Left ventricle myocardium inferior (tissue), 1 donor: ENCODE measurements around the gene ADGRG1. TPM values are rescaled to one million over a fixed set of nuclear protein-coding genes. Genes with fewer than 3 reads are reported as not detected.
A peak's percentile ranks its signal among the peaks of the same experiment; 100 is the strongest.
"Not testable (repeated sequence)": the region's sequence is repeated elsewhere in the genome, so short reads cannot be mapped to it uniquely, and the experiment has no call there.

ENCODE experiments used
- DNase-seq: peaks from one replicate; pipeline ENCODE4 v3.0.0-alpha.2; 2020
- H3K27ac ChIP-seq: fragments of 200-600 bp; replicated peaks from 2 replicates; pipeline ENCODE4 v1.8.0; 2021
- H3K27me3 ChIP-seq: fragments of 200-600 bp; 2 replicates; pipeline ENCODE4 v1.8.0; 2021; ENCODE audit warnings: low read depth
- H3K36me3 ChIP-seq: fragments of 200-600 bp; 2 replicates; pipeline ENCODE4 v1.8.0; 2021
- H3K4me1 ChIP-seq: fragments of 200-600 bp; 2 replicates; pipeline ENCODE4 v1.8.0; 2021
- H3K4me3 ChIP-seq: fragments of 200-600 bp; 2 replicates; pipeline ENCODE4 v1.8.0; 2021; ENCODE audit warnings: mild to moderate bottlenecking, moderate library complexity
- H3K9me3 ChIP-seq: fragments of 200-600 bp; replicated peaks from 2 replicates; pipeline ENCODE4 v1.8.0; 2021
- intact Hi-C: fragments of 100-400 bp; cut with micrococcal nuclease; formaldehyde crosslinking; loops from one replicate; pipeline ENCODE4 v1.11.0; 2022
- total RNA-seq: library from RNA; stranded (reverse); fragmentation: NEBNext Ultra II Directional; extraction: Animal tissue kit (Norgen Biotek cat#: 25700); gene quantifications from one replicate; pipeline ENCODE4 v1.2.1, GENCODE V29; 2021
- TF ChIP-seq, protein P1 (sequence below): fragments of 200-600 bp; IDR thresholded peaks from 2 replicates; pipeline ENCODE4 v1.8.0; 2021; ENCODE audit warnings: antibody characterized with exemption, mild to moderate bottlenecking, borderline replicate concordance
- donor health status: DM: no; HTN: yes; CAD: no; lungs with severe emphysema.

Gene ADGRG1
- total RNA-seq, 1 donor from 2014 or later: 21.3 TPM

DNA sequence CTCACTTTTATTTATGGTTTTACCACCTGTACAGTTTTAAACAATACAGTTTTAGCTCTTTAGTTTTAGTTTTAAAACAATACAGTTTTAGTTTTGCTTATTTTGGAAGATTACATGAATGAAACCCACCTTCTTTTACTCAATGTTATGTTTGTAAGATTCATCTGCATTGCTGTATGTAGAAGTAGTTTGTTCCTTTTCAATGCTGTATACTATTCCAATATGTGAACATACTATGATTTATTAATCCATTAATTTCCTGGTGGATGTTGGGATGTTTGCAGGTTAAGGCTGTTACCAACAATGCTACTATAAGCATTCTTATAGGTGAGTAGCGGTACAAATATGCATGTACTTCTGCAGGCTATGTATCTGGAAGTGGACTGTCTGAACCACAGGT lies 34.4 kb upstream of the ADGRG1 start:
- H3K9me3 ChIP-seq: peaks cover 24% of the 10 kb centered on the region
- H3K27me3 ChIP-seq: no peaks in the 10 kb centered on the region
- H3K4me3 ChIP-seq: no peak overlapping the region
- H3K36me3 ChIP-seq: no peaks in the 10 kb centered on the region
- no peak for DNase-seq
- intact Hi-C loops: loop anchor here (10.0 kb wide), 1 partner anchor 121 kb away; no protein-coding TSS in a partner anchor
- H3K27ac ChIP-seq: no peak overlapping the region
- TF ChIP-seq, protein P1, sequence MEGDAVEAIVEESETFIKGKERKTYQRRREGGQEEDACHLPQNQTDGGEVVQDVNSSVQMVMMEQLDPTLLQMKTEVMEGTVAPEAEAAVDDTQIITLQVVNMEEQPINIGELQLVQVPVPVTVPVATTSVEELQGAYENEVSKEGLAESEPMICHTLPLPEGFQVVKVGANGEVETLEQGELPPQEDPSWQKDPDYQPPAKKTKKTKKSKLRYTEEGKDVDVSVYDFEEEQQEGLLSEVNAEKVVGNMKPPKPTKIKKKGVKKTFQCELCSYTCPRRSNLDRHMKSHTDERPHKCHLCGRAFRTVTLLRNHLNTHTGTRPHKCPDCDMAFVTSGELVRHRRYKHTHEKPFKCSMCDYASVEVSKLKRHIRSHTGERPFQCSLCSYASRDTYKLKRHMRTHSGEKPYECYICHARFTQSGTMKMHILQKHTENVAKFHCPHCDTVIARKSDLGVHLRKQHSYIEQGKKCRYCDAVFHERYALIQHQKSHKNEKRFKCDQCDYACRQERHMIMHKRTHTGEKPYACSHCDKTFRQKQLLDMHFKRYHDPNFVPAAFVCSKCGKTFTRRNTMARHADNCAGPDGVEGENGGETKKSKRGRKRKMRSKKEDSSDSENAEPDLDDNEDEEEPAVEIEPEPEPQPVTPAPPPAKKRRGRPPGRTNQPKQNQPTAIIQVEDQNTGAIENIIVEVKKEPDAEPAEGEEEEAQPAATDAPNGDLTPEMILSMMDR: no peak
- peaks cover 11% of the 10 kb centered on the region for H3K4me1 ChIP-seq

DNA sequence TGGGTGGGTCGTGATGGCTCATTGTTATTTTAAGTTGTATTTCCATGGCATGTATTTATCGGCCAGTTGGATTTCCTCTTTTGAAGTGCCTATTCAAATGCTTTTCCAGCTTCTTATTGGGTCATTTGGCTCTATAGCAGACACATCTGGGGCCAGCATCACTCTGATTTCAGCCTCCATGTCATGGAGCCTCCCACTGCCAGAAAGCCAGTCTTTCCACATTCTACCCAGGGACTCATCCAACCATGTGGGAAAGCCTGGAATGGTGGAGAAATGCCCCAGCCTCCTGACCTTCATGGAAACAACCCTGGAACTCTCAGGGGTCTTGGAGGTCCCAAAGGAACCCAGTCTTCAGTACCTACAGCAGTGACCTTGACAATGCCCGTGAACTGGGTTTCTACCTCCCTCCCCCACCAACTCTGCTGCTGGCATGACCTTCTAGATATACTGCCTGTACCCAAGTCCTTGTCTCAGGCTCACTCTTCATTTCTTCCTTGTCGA lies 33.8 kb upstream of the ADGRG1 start:
- TF ChIP-seq, protein P1: no peak
- peaks cover 11% of the 10 kb centered on the region for H3K4me1 ChIP-seq
- H3K4me3 ChIP-seq: no peak overlapping the region
- no peak overlapping the region for H3K27ac ChIP-seq
- H3K27me3 ChIP-seq: no peaks in the 10 kb centered on the region
- DNase-seq: no peak
- peaks cover 24% of the 10 kb centered on the region for H3K9me3 ChIP-seq
- H3K36me3 ChIP-seq: no peaks in the 10 kb centered on the region
- intact Hi-C loops: loop anchor here (10.0 kb wide), 1 partner anchor 120 kb away; no protein-coding TSS in a partner anchor

DNA sequence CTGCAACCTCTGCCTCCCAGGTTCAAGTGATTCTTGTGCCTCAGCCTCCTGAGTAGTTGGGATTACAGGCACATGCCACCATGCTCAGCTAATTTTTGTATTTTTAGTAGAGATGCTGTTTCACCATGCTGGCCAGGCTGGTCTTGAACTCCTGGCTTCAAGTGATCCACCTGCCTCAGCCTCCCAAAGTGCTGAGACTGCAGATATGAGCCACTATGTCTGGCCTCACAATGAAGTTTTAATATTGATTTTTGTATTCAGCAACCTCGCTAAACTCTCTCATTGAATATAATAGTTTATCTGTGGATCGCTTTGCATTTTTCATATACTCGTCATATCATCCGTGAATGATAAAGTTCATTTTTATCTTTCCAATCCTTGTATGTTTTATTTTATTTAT lies 32.2 kb upstream of the ADGRG1 start:
- H3K4me1 ChIP-seq, H3K27ac ChIP-seq, DNase-seq, H3K36me3 ChIP-seq, H3K4me3 ChIP-seq, H3K27me3 ChIP-seq: not testable (repeated sequence)
- peaks cover 24% of the 10 kb centered on the region for H3K9me3 ChIP-seq
- intact Hi-C loops: loop anchor here (10.0 kb wide), 1 partner anchor 119 kb away; no protein-coding TSS in a partner anchor

DNA sequence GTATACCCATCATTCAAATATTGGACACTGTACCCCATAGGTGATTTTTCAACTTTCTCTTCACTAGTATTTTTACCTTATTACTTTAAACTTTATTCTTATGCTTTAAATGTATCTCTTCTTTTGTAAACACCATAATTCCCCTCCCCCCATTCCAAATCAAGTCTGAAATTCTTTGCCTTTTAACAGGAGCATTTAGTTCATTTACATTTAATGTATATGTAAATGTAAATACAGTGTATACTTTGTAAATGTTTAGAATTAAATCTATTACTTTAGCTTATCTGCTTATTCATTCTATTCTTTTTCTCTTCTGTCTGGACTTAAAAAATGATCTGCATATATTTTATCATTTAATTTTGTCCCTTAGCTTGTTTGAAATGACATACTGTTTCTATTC lies 30.0 kb upstream of the ADGRG1 start:
- no peaks in the 10 kb centered on the region for H3K36me3 ChIP-seq
- peaks cover 6% of the 10 kb centered on the region for H3K27me3 ChIP-seq
- TF ChIP-seq, protein P1: no peak
- peaks cover 4% of the 10 kb centered on the region for H3K4me1 ChIP-seq
- H3K27ac ChIP-seq: no peak overlapping the region
- peaks cover 24% of the 10 kb centered on the region for H3K9me3 ChIP-seq
- DNase-seq: no peak
- intact Hi-C loops: loop anchor here (10.0 kb wide), 1 partner anchor 116 kb away; no protein-coding TSS in a partner anchor
- no peak overlapping the region for H3K4me3 ChIP-seq

DNA sequence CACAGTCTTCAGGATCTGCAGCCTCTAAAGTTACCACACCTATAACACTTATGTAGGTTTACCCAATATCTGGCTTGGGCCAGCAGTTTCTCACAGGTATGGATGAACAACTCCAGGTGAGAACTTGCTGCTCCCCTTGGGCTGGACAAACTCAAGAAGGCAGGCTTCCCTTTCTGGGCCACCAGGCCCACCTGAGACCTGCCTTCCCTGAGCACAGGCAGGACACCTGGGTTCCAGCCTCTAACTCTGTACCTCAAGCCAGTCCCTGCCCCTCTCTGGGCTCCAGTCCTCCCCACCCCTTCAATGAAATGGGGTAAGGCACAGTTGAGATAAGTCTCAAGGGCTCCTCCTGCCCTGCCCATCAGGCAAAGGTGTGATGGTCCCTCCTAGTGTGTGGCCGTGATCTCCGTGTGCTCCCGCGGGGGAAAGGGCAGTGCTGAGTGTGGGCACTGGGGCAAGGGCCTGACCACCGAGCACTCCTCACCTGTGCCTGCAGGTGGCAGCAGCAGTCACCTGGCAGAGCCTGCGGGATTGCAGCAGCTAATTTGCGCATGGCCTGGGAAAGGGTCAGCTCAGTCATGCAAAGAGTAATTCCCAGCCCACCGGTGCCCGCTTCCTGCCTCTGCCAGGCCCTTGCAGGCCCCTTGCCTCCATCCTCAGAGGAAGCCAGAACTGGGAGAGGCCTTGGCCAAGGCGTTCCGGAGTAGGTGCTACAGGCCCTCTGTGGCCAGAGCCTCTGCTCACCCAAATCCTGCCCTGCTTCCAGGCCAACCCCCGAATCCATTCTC lies 28.2 kb upstream of the ADGRG1 start:
- no peak for DNase-seq
- intact Hi-C loops: loop anchor here (10.0 kb wide), 1 partner anchor 55 kb away; no protein-coding TSS in a partner anchor

More for the DNA sequence above, 28.2 kb upstream of the ADGRG1 start:
- TF ChIP-seq, protein P1: peak; percentile 82
- Histone ChIP-seq H3K9me3 (peaks cover 24% of the 10 kb centered on the region), H3K36me3 (no peaks in the 10 kb centered on the region), H3K4me1 (peaks cover 4% of the 10 kb centered on the region), H3K4me3 (no peak overlapping the region), H3K27ac (no peak overlapping the region), H3K27me3 (peaks cover 9% of the 10 kb centered on the region)
